Vagina (tissue), 2 donors: ENCODE results near the gene ZNF423. TPM values are rescaled to one million over a fixed set of nuclear protein-coding genes. Genes with fewer than 3 reads are reported as not detected.

ENCODE experiments used
- DNase-seq, 2 donors: peaks; one replicate each; pipeline ENCODE4 v3.0.0-alpha.2; 2017; ENCODE audit errors: extremely low spot score in 2 of 2
- H3K27ac ChIP-seq: fragments of 200-600 bp; sonication (generic); one replicate; pipeline ENCODE4 v1.5.1; 2019
- H3K27me3 ChIP-seq: fragments of 200-600 bp; sonication (generic); one replicate; pipeline ENCODE4 v1.5.1; 2019
- H3K36me3 ChIP-seq, 2 donors: fragments of 200-600 bp; sonication (generic); one replicate each; pipeline ENCODE4 v1.5.1; 2017 to 2019
- H3K4me1 ChIP-seq: fragments of 200-600 bp; sonication (generic); one replicate; pipeline ENCODE4 v1.5.1; 2019
- H3K4me3 ChIP-seq, 2 donors: fragments of 200-600 bp; sonication (generic); 1 replicate in 1 of 2; 2 replicates in 1 of 2; pipeline ENCODE4 v1.5.1; 2016 to 2019
- H3K9me3 ChIP-seq: fragments of 200-600 bp; sonication (generic); one replicate; pipeline ENCODE4 v1.5.1; 2019
- POLR2A ChIP-seq, 2 donors: fragments of 450-650 bp; IDR thresholded peaks; one replicate each; pipeline ENCODE4 v1.6.1; 2017; ENCODE audit warnings: antibody characterized with exemption in 2 of 2, mild to moderate bottlenecking in 2 of 2, moderate library complexity in 2 of 2
- POLR2AphosphoS5 ChIP-seq, 2 donors: sonication (generic); formaldehyde crosslinking; IDR thresholded peaks; one replicate each; pipeline ENCODE4 v1.9.0; 2017; ENCODE audit warnings: antibody characterized with exemption in 2 of 2, mild to moderate bottlenecking in 2 of 2, low read depth in 1 of 2; ENCODE audit not compliant: insufficient read depth in 1 of 2
- intact Hi-C: fragments of 100-400 bp; cut with DNase I; formaldehyde crosslinking; loops from one replicate; pipeline ENCODE4 v1.15.1; 2023
- total RNA-seq: library from RNA; depleted of rRNA; stranded (reverse); fragments of >200 nt; gene quantifications from one replicate; pipeline ENCODE4 v1.2.3, GENCODE V29; 2016
- TF ChIP-seq, protein P1 (sequence below), 3 experiments: fragments of 450-650 bp in 2 of 3; fragments of 200-600 bp in 1 of 3; sonication (generic) in 1 of 3; IDR thresholded peaks; one replicate each; pipeline ENCODE4 v1.5.1; 2017 to 2019; ENCODE audit warnings: antibody characterized with exemption in 3 of 3, mild to moderate bottlenecking in 2 of 3, moderate library complexity in 2 of 3

Gene ZNF423
- total RNA-seq, 1 donor from 2014 or later = 10.3 TPM

- no peaks in the 10 kb centered on the region for H3K27me3 ChIP-seq
- no peak overlapping the region for H3K27ac ChIP-seq
- no peaks in the 10 kb centered on the region for H3K36me3 ChIP-seq
- no peak overlapping the region for H3K4me3 ChIP-seq
- H3K4me1 ChIP-seq = no peaks in the 10 kb centered on the region
- no peak for DNase-seq
- TF ChIP-seq POLR2AphosphoS5 (IDR thresholded peaks at IDR 0.05; ENCODE audit: insufficient read depth in 1 of 2, low read depth in 1 of 2) = no peak
- TF ChIP-seq, protein P1, sequence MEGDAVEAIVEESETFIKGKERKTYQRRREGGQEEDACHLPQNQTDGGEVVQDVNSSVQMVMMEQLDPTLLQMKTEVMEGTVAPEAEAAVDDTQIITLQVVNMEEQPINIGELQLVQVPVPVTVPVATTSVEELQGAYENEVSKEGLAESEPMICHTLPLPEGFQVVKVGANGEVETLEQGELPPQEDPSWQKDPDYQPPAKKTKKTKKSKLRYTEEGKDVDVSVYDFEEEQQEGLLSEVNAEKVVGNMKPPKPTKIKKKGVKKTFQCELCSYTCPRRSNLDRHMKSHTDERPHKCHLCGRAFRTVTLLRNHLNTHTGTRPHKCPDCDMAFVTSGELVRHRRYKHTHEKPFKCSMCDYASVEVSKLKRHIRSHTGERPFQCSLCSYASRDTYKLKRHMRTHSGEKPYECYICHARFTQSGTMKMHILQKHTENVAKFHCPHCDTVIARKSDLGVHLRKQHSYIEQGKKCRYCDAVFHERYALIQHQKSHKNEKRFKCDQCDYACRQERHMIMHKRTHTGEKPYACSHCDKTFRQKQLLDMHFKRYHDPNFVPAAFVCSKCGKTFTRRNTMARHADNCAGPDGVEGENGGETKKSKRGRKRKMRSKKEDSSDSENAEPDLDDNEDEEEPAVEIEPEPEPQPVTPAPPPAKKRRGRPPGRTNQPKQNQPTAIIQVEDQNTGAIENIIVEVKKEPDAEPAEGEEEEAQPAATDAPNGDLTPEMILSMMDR (IDR thresholded peaks at IDR 0.05) = no peak
- no peak for TF ChIP-seq POLR2A (IDR thresholded peaks at IDR 0.05)
- no peaks in the 10 kb centered on the region for H3K9me3 ChIP-seq
- intact Hi-C loops = no loop called here
These were observed 115.7 kb downstream of the ZNF423 start for GRCh38 chr16:49740256-49740655.

- Histone ChIP-seq H3K4me3 (no peak overlapping the region), H3K27me3 (no peaks in the 10 kb centered on the region), H3K4me1 (no peaks in the 10 kb centered on the region), H3K36me3 (no peaks in the 10 kb centered on the region), H3K9me3 (no peaks in the 10 kb centered on the region), H3K27ac (no peak overlapping the region)
- TF ChIP-seq POLR2A (IDR thresholded peaks at IDR 0.05) = no peak
- TF ChIP-seq POLR2AphosphoS5 (IDR thresholded peaks at IDR 0.05; ENCODE audit: insufficient read depth in 1 of 2, low read depth in 1 of 2) = no peak
- TF ChIP-seq, protein P1 (IDR thresholded peaks at IDR 0.05) = no peak
- intact Hi-C loops = loop anchor here (10.0 kb wide), 1 partner anchor 115 kb away; the partner anchor contains the start of gene ZNF423
- DNase-seq = no peak
These were observed 116.5 kb downstream of the ZNF423 start for GRCh38 chr16:49739381-49739780.

DNA sequence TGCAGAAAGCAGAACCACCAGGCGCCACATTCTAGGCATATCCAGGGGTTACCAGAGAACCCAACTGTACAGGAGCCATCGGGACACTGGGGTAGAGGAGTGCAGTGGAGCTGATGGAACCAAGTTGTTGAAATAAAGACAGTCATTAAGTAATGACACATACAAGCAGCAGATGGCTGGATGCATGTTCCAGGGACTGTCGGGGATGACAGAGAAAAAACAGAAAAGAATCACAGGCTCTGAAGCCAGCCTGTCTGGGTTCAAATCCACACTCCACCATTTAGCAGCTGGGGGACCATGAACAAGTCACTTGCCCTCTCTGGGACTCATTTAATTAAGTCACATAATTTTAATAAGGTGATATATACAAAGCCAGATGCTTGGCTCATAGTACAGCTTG is 117.1 kb downstream of the ZNF423 start:
- Histone ChIP-seq H3K27ac (no peak overlapping the region), H3K36me3 (no peaks in the 10 kb centered on the region), H3K4me1 (peaks cover 3% of the 10 kb centered on the region), H3K9me3 (no peaks in the 10 kb centered on the region), H3K27me3 (no peaks in the 10 kb centered on the region), H3K4me3 (no peak overlapping the region)
- intact Hi-C loops = loop anchor here (10.0 kb wide), 1 partner anchor 116 kb away; the partner anchor contains the start of gene ZNF423
- no peak for DNase-seq
- TF ChIP-seq POLR2AphosphoS5 (IDR thresholded peaks at IDR 0.05; ENCODE audit: insufficient read depth in 1 of 2, low read depth in 1 of 2) = no peak
- TF ChIP-seq, protein P1 (IDR thresholded peaks at IDR 0.05) = no peak

DNA sequence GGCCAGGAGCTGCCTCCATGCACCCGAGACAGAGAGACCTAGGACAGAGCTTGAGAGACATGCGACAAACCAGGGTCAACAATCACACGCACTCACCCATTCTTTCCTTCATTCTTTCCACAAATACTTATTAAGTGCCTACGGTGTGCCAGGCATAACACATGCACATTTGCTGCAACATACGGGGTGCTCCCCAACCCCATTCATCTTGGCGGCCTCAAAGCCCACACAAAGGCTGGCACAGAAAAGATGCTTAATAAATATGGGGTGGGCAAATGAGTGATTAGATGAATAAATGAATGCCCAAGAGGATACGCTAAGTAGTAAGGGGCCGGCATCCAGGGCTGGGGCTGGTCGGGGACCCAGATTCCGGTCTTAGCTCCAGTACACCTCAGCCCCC is 117.9 kb downstream of the ZNF423 start:
- Histone ChIP-seq H3K27me3 (no peaks in the 10 kb centered on the region), H3K4me3 (no peak overlapping the region)

DNA sequence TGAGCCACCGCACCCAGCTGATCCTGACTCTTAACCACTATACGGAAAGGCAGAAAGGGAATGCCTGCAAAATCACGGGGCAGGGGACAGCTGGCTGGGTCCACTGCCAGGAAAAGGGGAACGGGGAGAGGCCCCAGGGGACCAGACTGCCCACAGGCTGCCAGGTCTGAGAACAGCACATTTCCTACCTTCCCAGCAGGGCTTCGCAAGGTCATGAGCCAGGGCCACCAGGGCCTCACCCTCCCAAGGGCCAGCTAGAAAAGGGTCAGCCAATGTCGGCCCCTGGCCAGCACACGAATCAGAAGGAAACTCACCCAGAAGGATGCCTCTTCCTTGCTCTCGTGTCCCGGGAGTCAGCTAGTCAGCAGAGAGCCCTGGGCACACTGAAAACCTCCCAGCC is 118.4 kb downstream of the ZNF423 start:
- no peak overlapping the region for H3K27ac ChIP-seq
- no peak overlapping the region for H3K4me3 ChIP-seq
- TF ChIP-seq POLR2A (IDR thresholded peaks at IDR 0.05) = no peak
- H3K4me1 ChIP-seq = peaks cover 8% of the 10 kb centered on the region
- DNase-seq = no peak
- no peaks in the 10 kb centered on the region for H3K9me3 ChIP-seq
- no peaks in the 10 kb centered on the region for H3K27me3 ChIP-seq
- H3K36me3 ChIP-seq = no peaks in the 10 kb centered on the region
- intact Hi-C loops = loop anchor here (10.0 kb wide), 1 partner anchor 117 kb away; the partner anchor contains the start of gene ZNF423

More for the DNA sequence above, 117.9 kb downstream of the ZNF423 start:
- peaks cover 8% of the 10 kb centered on the region for H3K4me1 ChIP-seq
- intact Hi-C loops = loop anchor here (10.0 kb wide), 1 partner anchor 117 kb away; the partner anchor contains the start of gene ZNF423
- no peak for TF ChIP-seq POLR2A (IDR thresholded peaks at IDR 0.05)
- no peak for TF ChIP-seq POLR2AphosphoS5 (IDR thresholded peaks at IDR 0.05; ENCODE audit: insufficient read depth in 1 of 2, low read depth in 1 of 2)
- TF ChIP-seq, protein P1 (IDR thresholded peaks at IDR 0.05) = no peak
- DNase-seq = no peak
- no peak overlapping the region for H3K27ac ChIP-seq
- H3K9me3 ChIP-seq = no peaks in the 10 kb centered on the region
- no peaks in the 10 kb centered on the region for H3K36me3 ChIP-seq
